ENCODE results near the gene UNC119.

The UNC119 gene

DNA sequence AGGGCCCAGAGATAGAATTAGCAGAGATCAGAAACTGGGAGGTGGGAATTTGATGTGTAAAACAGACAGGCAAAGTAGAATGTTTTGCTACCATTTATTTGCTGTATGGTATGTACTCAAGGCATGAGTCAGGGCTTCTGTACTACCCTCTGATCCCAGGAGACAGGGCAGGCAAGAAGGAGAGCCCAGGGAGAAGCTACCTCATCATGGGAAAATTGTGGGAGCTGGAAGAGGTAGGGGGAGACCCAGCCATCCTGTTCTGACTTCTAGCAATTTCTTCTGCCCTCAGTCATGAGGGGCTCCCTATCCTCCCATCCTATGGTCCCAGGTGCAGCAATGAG, 20.6 kb upstream of the UNC119 start:
- DNase-seq (ENCODE audit: low read depth in 2 of 2) = peak in 1 of 2 donors; percentile 54
- TF ChIP-seq CTCF (IDR thresholded peaks at IDR 0.05; ENCODE audit: low read depth, low read length) = no peak
- no peak overlapping the region for H3K4me3 ChIP-seq (replicated peaks in 1 of 2; ENCODE audit: low read depth in 2 of 2, low read length in 2 of 2)

DNA sequence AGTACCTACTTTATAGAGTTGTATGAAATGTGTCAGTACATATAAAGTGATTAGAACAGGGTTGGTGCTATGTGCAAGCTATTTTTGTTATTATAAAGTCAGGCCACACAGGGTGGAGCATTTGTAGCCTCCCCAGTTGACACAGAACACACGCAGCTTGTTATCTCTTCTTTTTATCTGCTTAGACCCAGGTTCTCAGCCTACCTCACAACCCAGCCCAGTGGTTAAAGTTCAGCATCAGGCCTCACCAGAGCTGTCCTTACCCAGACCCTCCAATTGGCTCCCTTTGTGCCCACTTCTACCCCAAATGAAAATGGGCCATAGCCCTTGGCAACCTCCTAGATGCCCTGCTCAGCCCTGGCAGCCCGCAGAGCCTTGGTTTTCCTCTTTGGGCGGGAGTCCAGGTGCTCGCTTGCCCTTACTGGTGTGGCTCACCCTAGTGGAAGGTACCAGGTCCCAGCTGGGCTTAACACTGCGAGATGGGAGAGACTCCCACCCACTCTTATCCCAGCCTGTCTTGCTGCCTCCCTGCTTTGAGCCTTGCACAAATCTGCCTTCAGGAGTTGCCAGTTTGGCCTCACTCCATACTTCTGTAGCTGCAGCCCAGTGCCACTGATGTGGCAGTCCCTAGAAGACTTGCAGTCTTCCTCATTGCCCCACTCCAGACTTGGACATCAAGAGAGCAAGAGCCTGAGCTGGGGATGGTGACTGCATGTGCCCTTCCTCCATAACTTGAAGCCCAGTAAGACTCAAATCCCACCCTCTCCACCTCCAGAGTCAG, 20.0 kb upstream of the UNC119 start:
- DNase-seq (ENCODE audit: low read depth in 2 of 2) = no peak
- TF ChIP-seq CTCF (IDR thresholded peaks at IDR 0.05; ENCODE audit: low read depth, low read length) = no peak
- H3K4me3 ChIP-seq (replicated peaks in 1 of 2; ENCODE audit: low read depth in 2 of 2, low read length in 2 of 2) = no peak overlapping the region

DNA sequence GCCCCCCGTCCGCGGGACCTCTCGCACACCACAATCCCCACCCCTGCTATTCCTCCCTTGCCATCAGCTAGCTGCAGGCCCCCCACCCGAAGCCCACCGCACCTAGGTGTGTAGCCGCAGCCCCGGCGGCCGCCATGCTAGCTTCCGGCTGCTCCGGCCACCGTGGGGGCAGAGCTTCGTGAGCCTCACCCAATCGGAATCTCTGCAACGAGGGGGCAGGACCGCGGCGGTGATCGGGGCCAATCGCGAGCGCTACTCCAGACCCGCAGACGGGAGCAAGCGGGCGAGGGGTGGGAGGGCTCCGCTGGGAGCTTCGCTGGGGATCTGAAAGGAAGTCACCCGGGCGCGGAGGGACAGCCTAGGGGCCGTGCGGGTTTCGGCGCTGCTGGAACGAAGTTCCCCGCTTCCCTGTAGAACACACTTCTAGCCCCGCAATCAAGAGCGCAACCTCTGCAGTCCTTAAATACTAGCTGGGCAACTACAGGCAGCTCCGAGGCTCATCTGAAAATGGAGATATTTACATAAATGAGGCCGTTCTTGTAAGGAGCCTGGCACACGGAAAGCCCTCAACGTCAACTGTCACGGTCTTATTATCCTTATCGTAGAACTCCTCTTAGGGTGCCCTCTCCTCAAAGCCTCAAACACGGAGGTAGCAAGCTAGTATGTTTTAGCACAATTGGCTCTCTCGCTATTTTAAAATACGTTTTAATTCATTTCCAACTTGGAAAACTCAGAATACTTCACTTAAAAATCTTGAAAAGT, 19.1 kb upstream of the UNC119 start, which contains the start of gene PIGS:
TSS of gene PIGS (minus strand) at position 164 of the 762 bp plus-strand sequence. CDS start at position 136, 28 bp downstream.
- peak; percentile 87 to 91 for DNase-seq (ENCODE audit: low read depth in 2 of 2)
- no peak for TF ChIP-seq CTCF (IDR thresholded peaks at IDR 0.05; ENCODE audit: low read depth, low read length)
- H3K4me3 ChIP-seq (replicated peaks in 1 of 2; ENCODE audit: low read depth in 2 of 2, low read length in 2 of 2) = peak within 1 kb of the TSS; percentile 97 to 100

GRCh38 chr17:28570716-28571360, 18.4 kb upstream of the UNC119 start:
- peak overlapping the region; percentile 97 to 100 for H3K4me3 ChIP-seq (replicated peaks in 1 of 2; ENCODE audit: low read depth in 2 of 2, low read length in 2 of 2)
- no peak for TF ChIP-seq CTCF (IDR thresholded peaks at IDR 0.05; ENCODE audit: low read depth, low read length)
- DNase-seq (ENCODE audit: low read depth in 2 of 2) = peak in 1 of 2 donors; percentile 13

DNA sequence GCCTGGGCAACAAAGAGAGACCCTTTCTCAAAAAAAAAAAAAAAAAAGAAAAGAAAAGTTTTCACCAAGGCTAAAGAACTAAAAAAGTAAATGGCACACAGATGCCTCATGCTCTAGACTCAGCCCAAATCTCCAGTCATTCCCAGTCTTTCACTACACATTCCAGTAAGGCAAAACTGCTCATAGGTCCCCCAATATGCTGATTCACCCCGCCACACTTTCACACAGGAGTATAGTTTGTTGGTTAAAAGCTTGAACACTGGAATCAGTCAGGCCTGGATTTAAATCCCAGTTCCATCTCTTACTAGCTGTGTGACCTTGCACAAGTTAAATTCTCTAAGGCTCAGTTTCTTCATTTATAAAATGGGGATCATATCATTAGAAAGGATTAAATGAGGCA, 17.0 kb upstream of the UNC119 start:
- no peak for TF ChIP-seq CTCF (IDR thresholded peaks at IDR 0.05; ENCODE audit: low read depth, low read length)
- no peak overlapping the region for H3K4me3 ChIP-seq (replicated peaks in 1 of 2; ENCODE audit: low read depth in 2 of 2, low read length in 2 of 2)
- no peak for DNase-seq (ENCODE audit: low read depth in 2 of 2)

GRCh38 chr17:28567604-28568003, 15.2 kb upstream of the UNC119 start:
- DNase-seq (ENCODE audit: low read depth in 2 of 2) = no peak
- TF ChIP-seq CTCF (IDR thresholded peaks at IDR 0.05; ENCODE audit: low read depth, low read length) = no peak
- H3K4me3 ChIP-seq (replicated peaks in 1 of 2; ENCODE audit: low read depth in 2 of 2, low read length in 2 of 2) = no peak overlapping the region
